Measurements from ENCODE around the gene HCRTR2. TPM values are rescaled to one million over a fixed set of nuclear protein-coding genes. Genes with fewer than 3 reads are reported as not detected.

Gene HCRTR2
- polyA plus RNA-seq, 1 experiment, result not detected

DNA sequence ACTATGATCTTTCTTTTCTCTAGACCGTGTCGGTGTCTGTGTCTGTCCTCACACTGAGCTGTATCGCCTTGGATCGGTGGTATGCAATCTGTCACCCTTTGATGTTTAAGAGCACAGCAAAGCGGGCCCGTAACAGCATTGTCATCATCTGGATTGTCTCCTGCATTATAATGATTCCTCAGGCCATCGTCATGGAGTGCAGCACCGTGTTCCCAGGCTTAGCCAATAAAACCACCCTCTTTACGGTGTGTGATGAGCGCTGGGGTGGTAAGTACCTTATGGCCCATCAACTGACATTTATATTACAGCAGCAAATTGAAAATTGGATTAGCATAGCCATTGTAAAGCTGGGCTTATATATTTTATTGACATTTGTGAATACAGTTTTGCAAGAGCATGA, 80.8 kb downstream of the HCRTR2 start:
- Histone ChIP-seq H3K27me3 (ENCODE audit: control insufficient read depth, insufficient read depth, low read length) (no peaks in the 10 kb centered on the region), H3K4me3 (ENCODE audit: low read depth, low read length) (no peak overlapping the region), H3K36me3 (ENCODE audit: control insufficient read depth, insufficient read depth, low read length) (no peaks in the 10 kb centered on the region)
- TF ChIP-seq, protein P1, sequence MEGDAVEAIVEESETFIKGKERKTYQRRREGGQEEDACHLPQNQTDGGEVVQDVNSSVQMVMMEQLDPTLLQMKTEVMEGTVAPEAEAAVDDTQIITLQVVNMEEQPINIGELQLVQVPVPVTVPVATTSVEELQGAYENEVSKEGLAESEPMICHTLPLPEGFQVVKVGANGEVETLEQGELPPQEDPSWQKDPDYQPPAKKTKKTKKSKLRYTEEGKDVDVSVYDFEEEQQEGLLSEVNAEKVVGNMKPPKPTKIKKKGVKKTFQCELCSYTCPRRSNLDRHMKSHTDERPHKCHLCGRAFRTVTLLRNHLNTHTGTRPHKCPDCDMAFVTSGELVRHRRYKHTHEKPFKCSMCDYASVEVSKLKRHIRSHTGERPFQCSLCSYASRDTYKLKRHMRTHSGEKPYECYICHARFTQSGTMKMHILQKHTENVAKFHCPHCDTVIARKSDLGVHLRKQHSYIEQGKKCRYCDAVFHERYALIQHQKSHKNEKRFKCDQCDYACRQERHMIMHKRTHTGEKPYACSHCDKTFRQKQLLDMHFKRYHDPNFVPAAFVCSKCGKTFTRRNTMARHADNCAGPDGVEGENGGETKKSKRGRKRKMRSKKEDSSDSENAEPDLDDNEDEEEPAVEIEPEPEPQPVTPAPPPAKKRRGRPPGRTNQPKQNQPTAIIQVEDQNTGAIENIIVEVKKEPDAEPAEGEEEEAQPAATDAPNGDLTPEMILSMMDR (IDR thresholded peaks at IDR 0.05; ENCODE audit: insufficient read depth, low read depth, low read length), result no peak
- POLR2A ChIA-PET, result no interaction called here
- CTCF ChIA-PET, result interaction anchor here (0.6 kb wide), 1 partner anchor 1222 kb away, joined by 3 read pairs; no protein-coding TSS in a partner anchor
- DNase-seq (ENCODE audit: low read depth), result no peak

DNA sequence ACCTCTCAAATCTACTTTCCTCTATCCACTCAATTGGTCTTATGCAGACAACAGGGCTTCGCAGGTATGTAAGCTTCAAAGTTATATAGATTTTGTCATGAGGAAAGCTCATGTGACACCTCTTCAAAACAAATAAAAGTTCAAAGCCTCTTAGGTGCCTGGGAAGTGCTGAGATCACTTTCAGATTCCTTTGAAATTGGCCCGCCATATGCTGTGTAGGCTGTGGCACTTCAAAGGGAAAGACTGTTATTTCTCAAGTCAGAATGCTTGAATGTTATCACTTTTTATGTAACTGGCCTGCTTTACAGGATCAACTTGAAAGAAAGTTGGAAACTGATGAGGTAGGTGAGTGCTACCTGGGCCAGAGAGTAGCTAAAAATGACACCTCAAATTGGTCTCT, 85.9 kb downstream of the HCRTR2 start:
- Histone ChIP-seq H3K36me3 (ENCODE audit: control insufficient read depth, insufficient read depth, low read length) (no peaks in the 10 kb centered on the region), H3K4me3 (ENCODE audit: low read depth, low read length) (no peak overlapping the region), H3K27me3 (ENCODE audit: control insufficient read depth, insufficient read depth, low read length) (no peaks in the 10 kb centered on the region)
- no peak for DNase-seq (ENCODE audit: low read depth)
- TF ChIP-seq, protein P1 (IDR thresholded peaks at IDR 0.05; ENCODE audit: insufficient read depth, low read depth, low read length), result no peak
- CTCF ChIA-PET, result interaction anchor here (1.1 to 1.4 kb wide), 2 partner anchors 17 to 543 kb away, joined by 3 to 4 read pairs; no protein-coding TSS in a partner anchor
- POLR2A ChIA-PET, result no interaction called here

DNA sequence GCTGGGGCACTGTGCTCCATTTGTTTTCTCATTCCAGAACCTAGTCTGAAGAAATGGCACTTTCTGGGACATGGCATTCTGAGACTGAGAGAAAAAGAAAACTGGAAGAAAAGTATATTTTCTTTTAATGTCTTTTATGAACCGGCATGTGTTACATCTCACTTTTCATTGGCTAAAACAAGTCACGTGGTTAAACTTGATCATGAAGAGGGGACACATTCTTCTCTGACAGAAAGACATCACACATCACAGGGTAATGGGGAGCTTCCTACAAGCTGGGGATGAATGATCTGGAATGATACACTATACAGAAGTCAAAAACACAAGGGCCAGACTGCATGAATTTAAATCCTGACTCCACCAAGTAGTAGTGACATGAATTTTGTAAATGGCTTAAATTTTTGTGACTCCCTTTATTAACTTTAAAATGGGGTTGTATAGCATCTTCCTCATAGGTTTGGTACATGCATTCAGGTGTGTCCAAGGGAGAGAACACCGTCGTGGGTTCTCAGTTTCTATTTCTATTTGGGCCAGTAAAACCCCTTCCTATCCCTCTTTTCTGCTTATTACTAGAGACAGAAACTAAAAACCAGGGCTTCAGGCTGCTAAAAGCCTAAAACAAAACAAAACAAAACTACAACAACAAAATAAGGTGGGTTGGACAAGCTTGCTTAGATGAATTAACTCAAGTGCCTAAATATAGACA, 91.2 kb downstream of the HCRTR2 start:
- POLR2A ChIA-PET, result no interaction called here
- Histone ChIP-seq H3K36me3 (ENCODE audit: control insufficient read depth, insufficient read depth, low read length) (no peaks in the 10 kb centered on the region), H3K27me3 (ENCODE audit: control insufficient read depth, insufficient read depth, low read length) (no peaks in the 10 kb centered on the region), H3K4me3 (ENCODE audit: low read depth, low read length) (no peak overlapping the region)
- TF ChIP-seq, protein P1 (IDR thresholded peaks at IDR 0.05; ENCODE audit: insufficient read depth, low read depth, low read length), result no peak
- CTCF ChIA-PET, result no interaction called here
- no peak for DNase-seq (ENCODE audit: low read depth)

DNA sequence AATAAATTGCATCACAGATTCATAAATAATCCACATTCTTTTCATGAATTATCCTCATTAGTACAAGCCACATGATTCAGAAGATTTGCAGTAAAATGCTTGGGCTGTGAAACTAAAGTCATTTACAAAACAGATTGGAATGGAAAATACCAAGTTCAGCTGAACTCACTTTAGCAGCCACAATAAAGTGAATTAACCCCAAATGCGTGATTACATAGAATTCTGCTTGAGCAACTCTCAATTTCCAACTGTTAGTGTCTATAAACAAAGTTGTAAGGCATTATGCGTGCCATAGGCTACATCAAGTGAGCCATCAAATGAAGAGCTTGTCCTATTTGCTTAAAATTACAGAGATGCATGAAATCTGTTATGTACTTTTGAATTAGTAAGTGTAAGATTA, 92.6 kb downstream of the HCRTR2 start:
- H3K4me3 ChIP-seq (ENCODE audit: low read depth, low read length), result no peak overlapping the region
- no peaks in the 10 kb centered on the region for H3K27me3 ChIP-seq (ENCODE audit: control insufficient read depth, insufficient read depth, low read length)
- DNase-seq (ENCODE audit: low read depth), result no peak
- TF ChIP-seq, protein P1 (IDR thresholded peaks at IDR 0.05; ENCODE audit: insufficient read depth, low read depth, low read length), result no peak
- no peaks in the 10 kb centered on the region for H3K36me3 ChIP-seq (ENCODE audit: control insufficient read depth, insufficient read depth, low read length)
- POLR2A ChIA-PET, result no interaction called here
- CTCF ChIA-PET, result interaction anchor here (2.1 kb wide), 1 partner anchor 10 kb away, joined by 10 read pairs; no protein-coding TSS in a partner anchor

DNA sequence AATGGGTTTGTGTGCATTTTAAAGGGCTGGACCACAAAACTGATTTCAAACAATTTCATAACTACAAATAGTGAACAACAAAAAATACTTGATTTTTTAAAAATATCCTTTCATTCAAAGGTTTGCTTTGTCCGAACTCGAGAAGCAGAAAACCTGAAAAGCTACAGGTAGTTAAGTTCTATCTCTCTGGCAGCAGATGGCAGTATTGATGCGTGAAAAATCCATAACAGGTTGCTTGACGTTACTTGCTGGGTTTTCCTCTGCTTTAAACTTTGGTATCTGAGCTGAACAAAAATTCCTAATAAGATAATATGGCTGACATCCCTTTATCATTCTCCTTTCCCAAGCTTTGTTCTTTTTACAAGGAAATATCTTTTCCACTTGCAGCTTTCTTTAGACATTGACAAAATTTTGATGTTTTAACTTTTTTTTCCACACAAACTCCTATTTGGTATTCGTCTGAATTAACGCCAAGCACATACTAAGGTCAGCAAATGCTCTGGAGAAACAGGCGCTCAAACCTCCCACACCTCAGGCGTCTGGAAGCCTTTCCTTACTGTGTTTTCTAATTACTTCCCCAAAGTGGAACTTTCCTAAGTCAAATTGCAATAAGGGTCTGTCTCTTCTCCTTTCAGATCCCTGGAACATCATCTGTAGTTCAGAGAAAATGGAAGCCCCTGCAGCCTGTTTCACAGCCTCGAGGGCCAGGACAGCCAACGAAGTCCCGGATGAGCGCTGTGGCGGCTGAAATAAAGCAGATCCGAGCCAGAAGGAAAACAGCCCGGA, 102.6 kb downstream of the HCRTR2 start:
- H3K36me3 ChIP-seq (ENCODE audit: control insufficient read depth, insufficient read depth, low read length), result no peaks in the 10 kb centered on the region
- ChIA-PET POLR2A (no interaction called here), CTCF (interaction anchor here (0.9 to 1.6 kb wide), 9 partner anchors 9 to 676 kb away, joined by 3 to 10 read pairs (median 4); no protein-coding TSS in a partner anchor)
- DNase-seq (ENCODE audit: low read depth), result peak; percentile 2
- 0 out of 2 replicates have a peak, but pooled peaks cover 1% of the 10 kb centered on the region for H3K27me3 ChIP-seq (ENCODE audit: control insufficient read depth, insufficient read depth, low read length)
- TF ChIP-seq, protein P1 (IDR thresholded peaks at IDR 0.05; ENCODE audit: insufficient read depth, low read depth, low read length), result peak; percentile 68
- H3K4me3 ChIP-seq (ENCODE audit: low read depth, low read length), result no peak overlapping the region
